HepG2 (cell line): ENCODE data around the gene SLC25A38. TPM values are rescaled to one million over a fixed set of nuclear protein-coding genes. Genes with fewer than 3 reads are reported as not detected.

ENCODE experiments used
- ARHGAP35 ChIP-seq: sonication (generic); formaldehyde crosslinking; IDR thresholded peaks from 2 replicates; pipeline ENCODE4 v1.9.0; 2022; ENCODE audit warnings: mild to moderate bottlenecking, inconsistent platforms, moderate library complexity, missing genetic modification reagents, borderline replicate concordance
- ATF4 ChIP-seq, 2 experiments: fragments of 450-650 bp in 1 of 2; sonication (generic) in 1 of 2; formaldehyde crosslinking; IDR thresholded peaks; 2 replicates each; pipeline versions ENCODE4 v1.5.0 to v1.8.0; 2020 to 2022; ENCODE audit warnings: mild to moderate bottlenecking in 1 of 2, missing genetic modification reagents in 1 of 2
- CENPT ChIP-seq: sonication (generic); formaldehyde crosslinking; IDR thresholded peaks from 2 replicates; pipeline ENCODE4 v1.8.0; 2022; ENCODE audit warnings: low read depth, mild to moderate bottlenecking, moderate library complexity, missing genetic modification reagents
- CREB3 ChIP-seq: sonication (generic); formaldehyde crosslinking; IDR thresholded peaks from 2 replicates; pipeline ENCODE4 v1.5.0; 2020; ENCODE audit warnings: missing genetic modification reagents
- DRAP1 ChIP-seq: IDR thresholded peaks from 2 replicates; pipeline ENCODE4 v1.6.1; 2016; ENCODE audit warnings: missing genetic modification reagents, missing compliant biosample characterization
- EED ChIP-seq: sonication (generic); formaldehyde crosslinking; IDR thresholded peaks from 2 replicates; pipeline ENCODE4 v1.5.0; 2020; ENCODE audit warnings: mild to moderate bottlenecking, missing genetic modification reagents
- HCFC1 ChIP-seq: fragments of 150-350 bp; IDR thresholded peaks from 2 replicates; pipeline ENCODE4 v1.6.1; 2014; ENCODE audit warnings: low read depth, low read length
- IKZF5 ChIP-seq: IDR thresholded peaks from 2 replicates; pipeline ENCODE4 v1.6.1; 2018; ENCODE audit warnings: missing genetic modification reagents, mild to moderate bottlenecking, missing compliant biosample characterization
- KDM2A ChIP-seq: sonication (generic); formaldehyde crosslinking; IDR thresholded peaks from 2 replicates; pipeline ENCODE4 v1.4.0; 2020; ENCODE audit warnings: low read depth, missing genetic modification reagents, borderline replicate concordance
- KDM4B ChIP-seq: sonication (generic); formaldehyde crosslinking; IDR thresholded peaks from 2 replicates; pipeline ENCODE4 v1.4.0; 2020; ENCODE audit warnings: missing genetic modification reagents
- MEF2D ChIP-seq: sonication (generic); formaldehyde crosslinking; IDR thresholded peaks from 2 replicates; pipeline ENCODE4 v1.5.1; 2020; ENCODE audit warnings: mild to moderate bottlenecking, missing genetic modification reagents
- MLLT10 ChIP-seq: sonication (generic); formaldehyde crosslinking; IDR thresholded peaks from 2 replicates; pipeline ENCODE4 v1.4.0; 2020; ENCODE audit warnings: missing genetic modification reagents
- NBN ChIP-seq: fragments of 450-650 bp; conservative IDR thresholded peaks from 2 replicates; pipeline ENCODE4 v1.6.1; 2017
- PRMT3 ChIP-seq: sonication (generic); formaldehyde crosslinking; IDR thresholded peaks from 2 replicates; pipeline ENCODE4 v1.8.1; 2022; ENCODE audit warnings: low read depth, mild to moderate bottlenecking, moderate library complexity, missing genetic modification reagents, borderline replicate concordance
- SMAD9 ChIP-seq: sonication (generic); formaldehyde crosslinking; IDR thresholded peaks from 2 replicates; pipeline ENCODE4 v1.5.1; 2020; ENCODE audit warnings: mild to moderate bottlenecking, missing genetic modification reagents
- THRA ChIP-seq: sonication (generic); formaldehyde crosslinking; IDR thresholded peaks from 2 replicates; pipeline ENCODE4 v1.4.0; 2020; ENCODE audit warnings: missing genetic modification reagents, borderline replicate concordance
- ZFAT ChIP-seq: sonication (generic); formaldehyde crosslinking; conservative IDR thresholded peaks from 2 replicates; pipeline ENCODE4 v1.8.1; 2023; ENCODE audit warnings: missing genetic modification reagents, inconsistent platforms
- ZFP1 ChIP-seq: IDR thresholded peaks from 2 replicates; pipeline ENCODE4 v1.6.1; 2016
- ZMYM3 ChIP-seq: sonication (generic); formaldehyde crosslinking; IDR thresholded peaks from 2 replicates; pipeline ENCODE4 v1.5.1; 2020; ENCODE audit warnings: mild to moderate bottlenecking, missing genetic modification reagents
- ZNF329 ChIP-seq: sonication (generic); formaldehyde crosslinking; IDR thresholded peaks from 2 replicates; pipeline ENCODE4 v1.9.0; 2021; ENCODE audit warnings: low read depth, mild to moderate bottlenecking, missing genetic modification reagents
- ZNF839 ChIP-seq: sonication (generic); formaldehyde crosslinking; IDR thresholded peaks from 2 replicates; pipeline ENCODE4 v1.4.0; 2020; ENCODE audit warnings: missing genetic modification reagents, mild to moderate bottlenecking, borderline replicate concordance
- ZUFSP ChIP-seq: sonication (generic); formaldehyde crosslinking; IDR thresholded peaks from 2 replicates; pipeline ENCODE4 v1.9.0; 2021; ENCODE audit warnings: missing genetic modification reagents, mild to moderate bottlenecking, borderline replicate concordance
- polyA plus RNA-seq, 8 experiments: library from polyadenylated mRNA; depleted of rRNA in 3 of 8; stranded (reverse) in 7 of 8; unstranded in 1 of 8; fragments of >200 nt; fragmentation: Illumina TruSeq in 4 of 8; extraction: Trizol in 4 of 8; gene quantifications; 2 replicates each; pipeline versions ENCODE4 v1.2.1 to v1.2.3, GENCODE V29; 2011 to 2016; ENCODE audit warnings: low read depth in 4 of 8, missing spikeins in 1 of 8, mixed read lengths in 1 of 8; ENCODE audit not compliant: insufficient read depth in 1 of 8
- total RNA-seq, 5 experiments: library from RNA; depleted of rRNA; stranded (reverse); fragments of >200 nt; fragmentation: Illumina TruSeq; extraction: Trizol; gene quantifications; 2 replicates each; pipeline ENCODE4 v1.2.3, GENCODE V29; 2016; ENCODE audit warnings: low read depth in 1 of 5

The SLC25A38 gene
- total and polyA plus RNA-seq, 2 of the 13 experiments (the other 11 are each of a cell fraction or from before 2014, with no cell fraction given), result 32.5 to 35.4 TPM

- peak; percentile 13; the same call in 1 of the 2 replicates for TF ChIP-seq THRA (CRISPR knock-in tag)
- no peak for TF ChIP-seq ZUFSP
- no peak for TF ChIP-seq ZFP1 (CRISPR knock-in tag)
- TF ChIP-seq KDM2A (CRISPR knock-in tag), result peak; percentile 75
- peak; percentile 62 for TF ChIP-seq MEF2D (CRISPR knock-in tag)
- TF ChIP-seq ARHGAP35 (CRISPR knock-in tag), result peak; percentile 64; the same call in 1 of the 2 replicates
- TF ChIP-seq DRAP1, result peak; percentile 99
- no peak; the same call in 1 of the 2 replicates for TF ChIP-seq CREB3 (CRISPR knock-in tag)
- peak; percentile 83 for TF ChIP-seq IKZF5
- TF ChIP-seq PRMT3 (CRISPR knock-in tag), result peak; percentile 68; the same call in 1 of the 2 replicates
- TF ChIP-seq ZFAT (CRISPR knock-in tag), result peak; percentile 71; the same call in 1 of the 2 replicates
- peak; percentile 21; the same call in 1 of the 2 replicates for TF ChIP-seq KDM4B (CRISPR knock-in tag)
- peak; percentile 63; the same call in 1 of the 2 replicates for TF ChIP-seq ZNF329 (CRISPR knock-in tag)
- TF ChIP-seq SMAD9 (CRISPR knock-in tag), result 0 out of 2 replicates have a peak, but pooled peaks have one; percentile 16
- no peak for TF ChIP-seq CENPT (CRISPR knock-in tag)
- TF ChIP-seq EED, result peak; percentile 40; the same call in 1 of the 2 replicates
- peak in 1 of 2 experiments; percentile 70; a peak in 1 of 4 replicates for TF ChIP-seq ATF4 (CRISPR knock-in tag; IDR thresholded peaks at IDR 0.05)
- peak; percentile 51; the same call in 1 of the 2 replicates for TF ChIP-seq MLLT10
- peak; percentile 22; the same call in 1 of the 2 replicates for TF ChIP-seq HCFC1
- peak; percentile 74; the same call in 1 of the 2 replicates for TF ChIP-seq ZNF839 (CRISPR knock-in tag)
- no peak for TF ChIP-seq ZMYM3 (CRISPR knock-in tag)
- TF ChIP-seq NBN, result no peak
Observed at GRCh38 chr3:39406368-39407258, 23.4 kb downstream of the SLC25A38 start, which contains the start of gene RPSA (continued).
